SU-DHL-6 (cell line): Measurements from ENCODE around the gene PSMC3.
A peak's percentile ranks its signal among the peaks of the same experiment; 100 is the strongest.

Experiments used
- H2AFZ ChIP-seq: fragments of 200-600 bp; sonication (generic); 2 replicates; pipeline ENCODE4 v1.6.1; 2014; ENCODE audit warnings: low read depth, mild to moderate bottlenecking, moderate library complexity, mixed read lengths, antibody characterized with exemption, low read length; ENCODE audit not compliant: severe bottlenecking
- H3F3A ChIP-seq: fragments of 200-600 bp; shearing (Covaris generic); 2 replicates; pipeline ENCODE4 v1.6.0; 2016; ENCODE audit warnings: antibody characterized with exemption, mild to moderate bottlenecking; ENCODE audit not compliant: insufficient read depth
- H3K27ac ChIP-seq: fragments of 200-600 bp; sonication (generic); 2 replicates; pipeline ENCODE4 v1.5.1; 2016; ENCODE audit warnings: low read depth, mild to moderate bottlenecking, low read length, moderate library complexity, mixed read lengths
- H3K27me3 ChIP-seq: fragments of 200-600 bp; sonication (generic), shearing (Covaris generic); 2 replicates; pipeline ENCODE4 v1.6.0; 2014; ENCODE audit warnings: mild to moderate bottlenecking, low read length
- H3K36me3 ChIP-seq: fragments of 200-600 bp; sonication (generic); 2 replicates; pipeline ENCODE4 v1.6.1; 2014; ENCODE audit warnings: mild to moderate bottlenecking, low read length, mixed read lengths
- H3K4me2 ChIP-seq: fragments of 300-600, 200-600 bp; shearing (Covaris generic), sonication (generic); 2 replicates; pipeline ENCODE4 v1.6.0; 2014; ENCODE audit warnings: low read length, low read depth, mild to moderate bottlenecking; ENCODE audit not compliant: poor library complexity, severe bottlenecking
- H3K4me3 ChIP-seq: fragments of 200-600 bp; sonication (generic); 2 replicates; pipeline ENCODE4 v1.5.1; 2014; ENCODE audit warnings: antibody characterized with exemption, low read length, mild to moderate bottlenecking, mixed read lengths; ENCODE audit not compliant: insufficient read depth, poor library complexity, severe bottlenecking
- H3K79me2 ChIP-seq: fragments of 200-600 bp; sonication (generic); 2 replicates; pipeline ENCODE4 v1.6.1; 2014; ENCODE audit warnings: mild to moderate bottlenecking, low read length, moderate library complexity; ENCODE audit not compliant: insufficient read depth
- H3K9ac ChIP-seq: fragments of 200-600 bp; sonication (generic); 2 replicates; pipeline ENCODE4 v1.7.0; 2014; ENCODE audit warnings: mild to moderate bottlenecking, low read length
- H3K9me2 ChIP-seq: fragments of 200-600 bp; sonication (generic); replicated peaks from 2 replicates; pipeline ENCODE4 v1.6.1; 2014; ENCODE audit warnings: low read length; ENCODE audit not compliant: insufficient read depth
- H3K9me3 ChIP-seq: fragments of 200-600 bp; sonication (generic); 2 replicates; pipeline ENCODE4 v1.6.1; 2014; ENCODE audit warnings: low read length, mixed read lengths; ENCODE audit not compliant: insufficient read depth
- H4K20me1 ChIP-seq: fragments of 200-600 bp; sonication (generic); 2 replicates; pipeline ENCODE4 v1.6.1; 2014; ENCODE audit warnings: low read depth, mild to moderate bottlenecking, antibody characterized with exemption, low read length, moderate library complexity, mixed read lengths
- CTCF ChIP-seq: fragments of 200-600 bp; sonication (generic); IDR thresholded peaks from one replicate; pipeline ENCODE4 v1.5.1; 2017; ENCODE audit warnings: antibody characterized with exemption, mild to moderate bottlenecking, low read length, moderate library complexity; ENCODE audit not compliant: insufficient read depth, poor library complexity, severe bottlenecking
- EZH2phosphoT487 ChIP-seq: fragments of 200-600 bp; sonication (generic), shearing (Covaris generic); conservative IDR thresholded peaks from 2 replicates; pipeline ENCODE4 v1.6.1; 2018; ENCODE audit warnings: mild to moderate bottlenecking, antibody characterized with exemption, low read length, moderate library complexity, mixed read lengths

PSMC3 gene

GRCh38 chr11:47410370-47411264 is 15.6 kb downstream of the PSMC3 start:
- Histone ChIP-seq H3K36me3 (no peaks in the 10 kb centered on the region), H3K79me2 (no peaks in the 10 kb centered on the region), H3K9me2 (no peaks in the 10 kb centered on the region), H3K9me3 (no peaks in the 10 kb centered on the region), H3K27me3 (no peaks in the 10 kb centered on the region), H3K27ac (no peak overlapping the region), H2AFZ (no peak overlapping the region), H3K9ac (no peak overlapping the region), H3F3A (peaks cover 24% of the 10 kb centered on the region), H3K4me2 (no peak overlapping the region), H3K4me3 (no peak overlapping the region), H4K20me1 (no peaks in the 10 kb centered on the region)
- TF ChIP-seq CTCF (no peak), EZH2phosphoT487 (no peak)

- no peaks in the 10 kb centered on the region for H4K20me1 ChIP-seq
- peak overlapping the region; percentile 92 for H3K4me2 ChIP-seq
- no peaks in the 10 kb centered on the region for H3K9me3 ChIP-seq
- H3K9ac ChIP-seq: peak overlapping the region; percentile 75; the same call in 1 of the 2 replicates
- no peak overlapping the region for H3K4me3 ChIP-seq
- H2AFZ ChIP-seq: no peak overlapping the region
- H3K36me3 ChIP-seq: no peaks in the 10 kb centered on the region
- H3K9me2 ChIP-seq: no peaks in the 10 kb centered on the region
- no peak overlapping the region for H3K27ac ChIP-seq
- peaks cover 28% of the 10 kb centered on the region for H3F3A ChIP-seq
- TF ChIP-seq CTCF: no peak
- TF ChIP-seq EZH2phosphoT487: no peak
- no peaks in the 10 kb centered on the region for H3K27me3 ChIP-seq
- no peaks in the 10 kb centered on the region for H3K79me2 ChIP-seq
Measured at GRCh38 chr11:47409440-47410369, 16.5 kb downstream of the PSMC3 start.

GRCh38 chr11:47408598-47409439 is 17.4 kb downstream of the PSMC3 start:
- H2AFZ ChIP-seq: peak overlapping the region; percentile 92
- H3K79me2 ChIP-seq: no peaks in the 10 kb centered on the region
- H3K4me3 ChIP-seq: peak overlapping the region; percentile 61
- H3K9ac ChIP-seq: peak overlapping the region; percentile 75
- no peaks in the 10 kb centered on the region for H4K20me1 ChIP-seq
- peak overlapping the region; percentile 15; the same call in 1 of the 2 replicates for H3K27ac ChIP-seq
- H3K36me3 ChIP-seq: no peaks in the 10 kb centered on the region
- peaks cover 28% of the 10 kb centered on the region for H3F3A ChIP-seq
- no peaks in the 10 kb centered on the region for H3K9me3 ChIP-seq
- peak overlapping the region; percentile 92 for H3K4me2 ChIP-seq
- H3K9me2 ChIP-seq: no peaks in the 10 kb centered on the region
- H3K27me3 ChIP-seq: no peaks in the 10 kb centered on the region
- no peak for TF ChIP-seq EZH2phosphoT487
- TF ChIP-seq CTCF: no peak
